IMR-90 (cell line): Measurements from ENCODE around the gene FBN1. TPM values are rescaled to one million over a fixed set of nuclear protein-coding genes. Genes with fewer than 3 reads are reported as not detected.

Experiments used
- ATAC-seq: fragments of 200-7000 bp; cut with Tn5 transposase; 2 replicates; pipeline ENCODE4 v1.9.1; 2020; ENCODE audit warnings: low read depth, mild to moderate bottlenecking, moderate library complexity
- BruUV-seq: library from RNA; stranded (reverse); fragments of 400-500 nt; replicated peaks from 2 replicates; lab custom pipeline; 2021; lab: Mats Ljungman, UMichigan
- CTCF ChIA-PET: fragments of 300-600 bp; formaldehyde crosslinking; extraction: SDS; loops from one replicate; lab custom pipeline; 2021; ENCODE audit warnings: antibody characterized with exemption; lab: Yijun Ruan, JAX
- POLR2A ChIA-PET: fragments of 300-600 bp; sonication (Branson Sonifier 250); formaldehyde crosslinking; loops from one replicate; lab custom pipeline; 2022; ENCODE audit warnings: antibody characterized with exemption; ENCODE audit not compliant: unreplicated experiment; lab: Charles Lee
- DNase-seq: peaks from one replicate; pipeline ENCODE4 v3.0.0; 2013
- H2AFZ ChIP-seq: replicated peaks from 2 replicates; pipeline ENCODE3; 2013; ENCODE audit warnings: low read length, mild to moderate bottlenecking; ENCODE audit not compliant: poor library complexity
- H2AK5ac ChIP-seq: 2 replicates; pipeline ENCODE4 v1.6.1; 2013; ENCODE audit warnings: low read depth, low read length, inconsistent platforms
- H2AK9ac ChIP-seq: replicated peaks from 2 replicates; pipeline ENCODE3; 2013; ENCODE audit warnings: mild to moderate bottlenecking, low read depth, low read length, moderate library complexity; ENCODE audit not compliant: poor library complexity
- H2BK120ac ChIP-seq: 2 replicates; pipeline ENCODE4 v1.6.1; 2013; ENCODE audit warnings: low read depth, low read length, inconsistent platforms
- H2BK15ac ChIP-seq: 3 replicates; pipeline ENCODE4 v1.6.1; 2013; ENCODE audit warnings: low read depth, low read length, inconsistent platforms
- H2BK20ac ChIP-seq: 2 replicates; pipeline ENCODE4 v1.6.1; 2013; ENCODE audit warnings: low read depth, mild to moderate bottlenecking, inconsistent platforms, low read length, moderate library complexity
- H2BK5ac ChIP-seq: 2 replicates; pipeline ENCODE4 v1.6.1; 2013; ENCODE audit warnings: mild to moderate bottlenecking, low read depth, low read length, inconsistent platforms; ENCODE audit not compliant: poor library complexity, severe bottlenecking
- H3K14ac ChIP-seq: replicated peaks from 2 replicates; pipeline ENCODE4 v1.6.1; 2013; ENCODE audit warnings: low read depth, low read length, inconsistent platforms
- H3K18ac ChIP-seq: 2 replicates; pipeline ENCODE4 v1.6.1; 2013; ENCODE audit warnings: low read depth, low read length, control low read depth
- H3K23ac ChIP-seq: 2 replicates; pipeline ENCODE4 v1.6.1; 2013; ENCODE audit warnings: low read depth, low read length, inconsistent platforms
- H3K27ac ChIP-seq: 2 replicates; pipeline ENCODE4 v1.5.1; 2013; ENCODE audit warnings: mild to moderate bottlenecking, control low read depth, low read length; ENCODE audit not compliant: insufficient read depth
- H3K27me3 ChIP-seq: 2 replicates; pipeline ENCODE4 v1.6.1; 2013; ENCODE audit warnings: low read length; ENCODE audit not compliant: control insufficient read depth, insufficient read depth
- H3K36me3 ChIP-seq: 2 replicates; pipeline ENCODE4 v1.6.1; 2013; ENCODE audit warnings: low read length, mixed read lengths; ENCODE audit not compliant: control insufficient read depth, insufficient read depth
- H3K4ac ChIP-seq: 2 replicates; pipeline ENCODE4 v1.6.1; 2013; ENCODE audit warnings: low read depth, low read length, inconsistent platforms
- H3K4me1 ChIP-seq: 2 replicates; pipeline ENCODE4 v1.6.1; 2013; ENCODE audit warnings: low read length, mixed read lengths; ENCODE audit not compliant: control insufficient read depth, insufficient read depth
- H3K4me2 ChIP-seq: 2 replicates; pipeline ENCODE4 v1.6.1; 2013; ENCODE audit warnings: low read depth, mild to moderate bottlenecking, control low read depth, low read length, moderate library complexity
- H3K4me3 ChIP-seq: 2 replicates; pipeline ENCODE4 v1.5.1; 2013; ENCODE audit warnings: low read depth, mild to moderate bottlenecking, control low read depth, low read length, moderate library complexity; ENCODE audit not compliant: insufficient read depth
- H3K56ac ChIP-seq: 2 replicates; pipeline ENCODE4 v1.6.1; 2013; ENCODE audit warnings: low read length, inconsistent platforms; ENCODE audit not compliant: insufficient read depth; ENCODE audit errors: extremely low read depth
- H3K79me1 ChIP-seq, 2 experiments: 2 replicates each; pipeline ENCODE4 v1.6.1; 2013; ENCODE audit warnings: low read length in 2 of 2, inconsistent platforms in 1 of 2, low read depth in 1 of 2
- H3K9ac ChIP-seq: 2 replicates; pipeline ENCODE4 v1.6.1; 2013; ENCODE audit warnings: low read depth, low read length, control low read depth
- H3K9me1 ChIP-seq: 2 replicates; pipeline ENCODE4 v1.6.1; 2013; ENCODE audit warnings: low read length, inconsistent platforms; ENCODE audit not compliant: insufficient read depth
- H3K9me3 ChIP-seq: 2 replicates; pipeline ENCODE4 v1.6.1; 2013; ENCODE audit warnings: low read length; ENCODE audit not compliant: control insufficient read depth, insufficient read depth
- H4K20me1 ChIP-seq: 2 replicates; pipeline ENCODE4 v1.6.1; 2013; ENCODE audit warnings: low read length, inconsistent platforms; ENCODE audit not compliant: insufficient read depth
- H4K5ac ChIP-seq: 2 replicates; pipeline ENCODE4 v1.6.1; 2013; ENCODE audit warnings: mild to moderate bottlenecking, low read depth, low read length, control low read depth
- H4K8ac ChIP-seq, 2 experiments: 2 replicates each; pipeline ENCODE4 v1.6.1; 2013; ENCODE audit warnings: low read depth in 2 of 2, low read length in 2 of 2, control low read depth in 1 of 2, inconsistent platforms in 1 of 2
- H4K91ac ChIP-seq: 2 replicates; pipeline ENCODE4 v1.6.1; 2013; ENCODE audit warnings: low read depth, low read length, inconsistent platforms; ENCODE audit not compliant: insufficient read depth
- BHLHE40 ChIP-seq: fragments of 150-350 bp; IDR thresholded peaks from 2 replicates; pipeline ENCODE4 v1.6.1; 2016; ENCODE audit warnings: mild to moderate bottlenecking, low read depth, low read length
- CHD1 ChIP-seq: IDR thresholded peaks from 2 replicates; pipeline ENCODE4 v1.6.1; 2012; ENCODE audit warnings: low read depth, low read length, improper control_type of control experiment
- CTCF ChIP-seq: conservative IDR thresholded peaks from 2 replicates; pipeline ENCODE4 v1.5.1; 2012; ENCODE audit warnings: mild to moderate bottlenecking, low read depth, low read length, improper control_type of control experiment
- ELK1 ChIP-seq: fragments of 150-350 bp; IDR thresholded peaks from 2 replicates; pipeline ENCODE4 v1.6.1; 2016; ENCODE audit warnings: low read depth, mild to moderate bottlenecking, low read length, moderate library complexity, borderline replicate concordance
- FOS ChIP-seq: fragments of 150-350 bp; IDR thresholded peaks from 2 replicates; pipeline ENCODE4 v1.6.1; 2016; ENCODE audit warnings: low read depth, low read length
- MAFK ChIP-seq: IDR thresholded peaks from 2 replicates; pipeline ENCODE4 v1.6.1; 2012; ENCODE audit warnings: low read depth, low read length, improper control_type of control experiment
- MAZ ChIP-seq: IDR thresholded peaks from 2 replicates; pipeline ENCODE4 v1.6.1; 2012; ENCODE audit warnings: low read depth, mild to moderate bottlenecking, low read length, improper control_type of control experiment, moderate library complexity, borderline replicate concordance
- MXI1 ChIP-seq: IDR thresholded peaks from 2 replicates; pipeline ENCODE4 v1.6.1; 2012; ENCODE audit warnings: low read depth, mild to moderate bottlenecking, low read length, moderate library complexity, borderline replicate concordance
- NFE2L2 ChIP-seq: fragments of 150-350 bp; IDR thresholded peaks from 2 replicates; pipeline ENCODE4 v1.6.1; 2016; ENCODE audit warnings: low read depth, mild to moderate bottlenecking, low read length
- POLR2A ChIP-seq: IDR thresholded peaks from 2 replicates; pipeline ENCODE4 v1.6.1; 2012; ENCODE audit warnings: mild to moderate bottlenecking, low read depth, low read length
- RCOR1 ChIP-seq: IDR thresholded peaks from 2 replicates; pipeline ENCODE4 v1.6.1; 2012; ENCODE audit warnings: mild to moderate bottlenecking, low read length, improper control_type of control experiment; ENCODE audit not compliant: insufficient replicate concordance
- RFX5 ChIP-seq: IDR thresholded peaks from 2 replicates; pipeline ENCODE4 v1.8.0; 2012; ENCODE audit warnings: low read depth, mild to moderate bottlenecking, low read length, moderate library complexity
- SMC3 ChIP-seq: fragments of 150-350 bp; IDR thresholded peaks from 2 replicates; pipeline ENCODE4 v1.6.1; 2016; ENCODE audit warnings: low read depth, mild to moderate bottlenecking, antibody characterized with exemption, low read length, moderate library complexity
- WGBS, 2 experiments: methylation state at CpG; one replicate each; pipeline versions ENCODE4 v1.1.5 to v1.1.7; 2013; ENCODE audit warnings: missing lambda C conversion rate in 2 of 2; ENCODE audit not compliant: insufficient read length in 1 of 2; ENCODE audit errors: extremely low coverage in 2 of 2; 5-methylcytosine and 5-hydroxymethylcytosine counted together
- dilution Hi-C: fragments of 300-500 bp; cut with HindIII; formaldehyde crosslinking; loops from one replicate; pipeline ENCODE4 v1.14.3; 2018; ENCODE audit warnings: low sequenced_read_pairs; ENCODE audit not compliant: unreplicated experiment
- in situ Hi-C: fragments of 300-500 bp; cut with MboI; formaldehyde crosslinking; loops from 3 replicates; pipeline ENCODE4 v1.14.3; 2019; ENCODE audit warnings: low sequenced_read_pairs, inconsistent platforms, mixed read lengths
- intact Hi-C: fragments of 100-400 bp; cut with micrococcal nuclease; formaldehyde crosslinking; loops from 2 replicates; pipeline ENCODE4 v1.10.0; 2022
- polyA plus RNA-seq, 3 experiments: library from polyadenylated mRNA; depleted of rRNA; stranded (reverse); fragments of >200 nt; gene quantifications; 2 replicates each; pipeline ENCODE4 v1.2.3, GENCODE V29; 2012; ENCODE audit warnings: low replicate concordance in 1 of 3
- total RNA-seq: library from RNA; depleted of rRNA; stranded (reverse); fragments of >200 nt; gene quantifications from 2 replicates; pipeline ENCODE4 v1.2.3, GENCODE V29; 2012
- TF ChIP-seq, protein P1 (sequence below): fragments of 150-350 bp; IDR thresholded peaks from 2 replicates; pipeline ENCODE4 v1.6.1; 2017; ENCODE audit warnings: mild to moderate bottlenecking, antibody characterized with exemption, low read length, low read depth

The FBN1 gene
- total and polyA plus RNA-seq, 2 of the 4 experiments (the other 2 are of a cell fraction): 134 to 283 TPM

GRCh38 chr15:48677821-48678220, 32.3 kb upstream of the FBN1 start:
- no peaks in the 10 kb centered on the region for H3K36me3 ChIP-seq
- in situ Hi-C loops (no loop called here), intact Hi-C loops (no loop called here), dilution Hi-C loops (no loop called here)
- no TSS peak for BruUV-seq
- no peak overlapping the region for H2AK9ac ChIP-seq
- H4K20me1 ChIP-seq: no peaks in the 10 kb centered on the region
- no CpG with 5 or more reads among the region's 2 CpGs for WGBS, 2 experiments
- H4K8ac ChIP-seq: no peak overlapping the region
- H3K4me3 ChIP-seq: no peak overlapping the region
- H2BK5ac ChIP-seq: no peak overlapping the region
- CTCF ChIA-PET: no interaction called here
- H3K14ac ChIP-seq: 0 out of 2 replicates have a peak overlapping the region, but pooled peaks have one; percentile 2
- POLR2A ChIA-PET: no interaction called here
- TF ChIP-seq, protein P1, sequence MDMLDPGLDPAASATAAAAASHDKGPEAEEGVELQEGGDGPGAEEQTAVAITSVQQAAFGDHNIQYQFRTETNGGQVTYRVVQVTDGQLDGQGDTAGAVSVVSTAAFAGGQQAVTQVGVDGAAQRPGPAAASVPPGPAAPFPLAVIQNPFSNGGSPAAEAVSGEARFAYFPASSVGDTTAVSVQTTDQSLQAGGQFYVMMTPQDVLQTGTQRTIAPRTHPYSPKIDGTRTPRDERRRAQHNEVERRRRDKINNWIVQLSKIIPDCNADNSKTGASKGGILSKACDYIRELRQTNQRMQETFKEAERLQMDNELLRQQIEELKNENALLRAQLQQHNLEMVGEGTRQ: no peak
- TF ChIP-seq RCOR1: no peak
- no peak for TF ChIP-seq BHLHE40
- no peak for TF ChIP-seq CHD1
- no peak for TF ChIP-seq NFE2L2
- no peak for TF ChIP-seq MAZ
- no peak for TF ChIP-seq MXI1
- TF ChIP-seq FOS: no peak
- no peak for TF ChIP-seq ELK1
- TF ChIP-seq CTCF: no peak
- TF ChIP-seq SMC3: no peak
- no peak for TF ChIP-seq RFX5
- TF ChIP-seq POLR2A: no peak
- TF ChIP-seq MAFK: no peak
- H3K9ac ChIP-seq: no peak overlapping the region
- peaks cover 11% of the 10 kb centered on the region for H3K4me1 ChIP-seq
- no peak overlapping the region for H3K56ac ChIP-seq
- H3K9me1 ChIP-seq: peaks cover 16% of the 10 kb centered on the region
- no peak overlapping the region for H3K27ac ChIP-seq
- no peak overlapping the region for H4K5ac ChIP-seq
- H2BK15ac ChIP-seq: peak overlapping the region; percentile 30; the same call in 1 of the 3 replicates
- H3K27me3 ChIP-seq: no peaks in the 10 kb centered on the region
- H4K91ac ChIP-seq: no peak overlapping the region; the same call in 1 of the 2 replicates
- H2AK5ac ChIP-seq: peak overlapping the region; percentile 80; the same call in 1 of the 2 replicates
- no peaks in the 10 kb centered on the region; a peak in 1 of 4 replicates for H3K79me1 ChIP-seq
- 0 out of 2 replicates have a peak overlapping the region, but pooled peaks have one; percentile 41 for H3K4ac ChIP-seq
- no peak overlapping the region for H3K18ac ChIP-seq
- ATAC-seq (no peak), DNase-seq (no peak)
- 0 out of 2 replicates have a peak overlapping the region, but pooled peaks have one; percentile 33 for H2BK20ac ChIP-seq
- no peaks in the 10 kb centered on the region for H3K9me3 ChIP-seq
- no peak overlapping the region for H2AFZ ChIP-seq
- H2BK120ac ChIP-seq: 0 out of 2 replicates have a peak overlapping the region, but pooled peaks have one; percentile 42
- peak overlapping the region; percentile 9; the same call in 1 of the 2 replicates for H3K23ac ChIP-seq
- no peak overlapping the region for H3K4me2 ChIP-seq
